Measurements from ENCODE around the gene WDR49.
"Not testable (repeated sequence)": the region's sequence is repeated elsewhere in the genome, so short reads cannot be mapped to it uniquely, and the experiment has no call there.

Gene WDR49

DNA sequence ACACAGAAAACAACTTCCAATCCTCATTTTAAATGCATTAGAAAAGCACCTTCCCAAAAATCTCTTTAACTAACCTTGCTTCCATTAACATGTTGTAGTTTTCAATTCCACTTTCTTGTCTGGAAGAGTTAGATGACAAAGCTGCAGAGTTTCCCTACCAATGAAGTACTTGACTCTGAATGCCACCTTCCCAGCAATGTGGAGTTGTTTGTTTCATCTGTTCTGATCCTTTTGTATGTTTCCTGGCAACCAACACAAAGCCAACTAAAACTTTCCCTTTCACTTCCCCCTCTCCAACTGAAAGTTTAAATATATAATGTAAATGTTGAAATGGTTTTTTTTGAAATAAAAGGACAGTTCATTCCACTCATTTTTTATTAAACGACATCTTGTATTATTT lies at the start of gene WDR49:
Gene WDR49, minus strand, starts transcription at position 183 of the 400 bp plus-strand sequence. CDS start 517 bp downstream, outside the sequence.
- DNase-seq = peak; percentile 88

DNA sequence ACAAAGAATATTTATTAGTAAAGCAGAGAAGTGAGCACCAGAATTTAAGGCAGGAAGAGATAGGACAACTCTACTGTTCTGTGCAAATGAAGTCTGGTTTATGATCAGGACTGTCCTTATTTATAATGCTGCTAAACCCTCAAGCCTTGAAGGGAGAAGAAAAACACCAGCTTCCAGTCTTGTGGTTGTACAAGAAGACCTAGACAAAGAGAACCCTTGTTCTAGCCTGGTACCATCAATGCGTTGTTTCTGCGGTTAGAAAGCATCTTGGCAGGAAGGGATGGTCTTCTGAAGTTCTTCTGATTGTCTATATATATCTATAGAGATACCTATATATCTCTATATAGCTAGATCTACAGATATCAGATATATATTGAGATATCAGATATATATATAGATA lies 47.2 kb upstream of the WDR49 start:
- no peak for DNase-seq

DNA sequence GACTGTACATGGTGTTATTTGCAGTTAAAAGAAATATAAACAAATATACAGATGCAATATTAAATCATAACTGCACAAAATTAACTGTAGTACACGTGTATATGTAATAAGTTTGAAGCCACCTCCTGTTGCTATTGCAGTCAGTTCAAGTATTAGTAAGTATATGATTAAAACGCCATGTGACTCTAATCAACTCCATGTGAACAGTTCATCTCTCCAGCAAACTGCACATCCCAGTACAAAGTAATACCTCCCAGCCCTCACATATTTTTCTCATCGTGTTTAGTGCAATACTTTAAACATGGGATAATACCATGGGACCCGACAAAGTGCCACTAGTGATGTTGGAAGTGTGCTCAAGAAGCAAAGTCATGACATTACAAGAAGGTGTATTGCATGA lies 46.3 kb upstream of the WDR49 start:
- no peak for DNase-seq

DNA sequence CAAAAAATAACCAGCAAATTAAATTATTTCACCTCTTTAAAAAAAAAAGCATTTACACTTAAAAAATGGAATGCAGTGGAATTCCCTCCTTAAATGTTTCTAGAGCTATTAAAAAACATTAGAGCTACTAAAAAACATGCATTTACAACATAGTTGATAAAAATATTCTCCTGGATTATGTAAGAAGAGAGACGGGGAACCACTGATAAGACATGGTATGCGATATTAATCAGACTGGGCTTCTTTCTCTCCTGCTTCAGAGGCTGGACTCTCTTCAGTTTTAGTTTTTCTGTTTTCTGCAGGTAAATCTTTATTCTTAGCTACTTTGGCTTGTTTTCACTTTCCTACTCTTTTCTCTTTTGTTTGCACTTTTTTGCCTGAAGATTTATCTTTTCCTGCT lies 40.4 kb upstream of the WDR49 start:
- DNase-seq = no peak

DNA sequence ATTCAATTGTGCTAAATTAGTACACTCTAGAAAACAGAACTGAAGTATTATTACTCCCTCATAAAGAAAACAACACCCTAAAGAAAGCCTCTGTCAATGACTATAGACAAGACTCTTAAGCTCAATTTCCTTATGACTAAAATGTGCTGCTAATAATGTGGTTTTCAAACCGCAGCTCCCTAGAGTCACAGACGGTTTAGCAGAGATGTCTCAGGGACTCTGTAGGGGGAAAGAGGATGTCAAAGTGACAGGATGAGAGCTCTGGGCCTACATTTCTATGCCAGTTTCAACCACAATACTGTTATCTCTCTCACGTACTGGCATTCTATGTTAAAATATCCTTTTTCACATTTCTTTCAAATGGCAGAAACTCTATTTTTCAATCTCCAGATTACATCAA lies 37.6 kb upstream of the WDR49 start:
- no peak for DNase-seq

DNA sequence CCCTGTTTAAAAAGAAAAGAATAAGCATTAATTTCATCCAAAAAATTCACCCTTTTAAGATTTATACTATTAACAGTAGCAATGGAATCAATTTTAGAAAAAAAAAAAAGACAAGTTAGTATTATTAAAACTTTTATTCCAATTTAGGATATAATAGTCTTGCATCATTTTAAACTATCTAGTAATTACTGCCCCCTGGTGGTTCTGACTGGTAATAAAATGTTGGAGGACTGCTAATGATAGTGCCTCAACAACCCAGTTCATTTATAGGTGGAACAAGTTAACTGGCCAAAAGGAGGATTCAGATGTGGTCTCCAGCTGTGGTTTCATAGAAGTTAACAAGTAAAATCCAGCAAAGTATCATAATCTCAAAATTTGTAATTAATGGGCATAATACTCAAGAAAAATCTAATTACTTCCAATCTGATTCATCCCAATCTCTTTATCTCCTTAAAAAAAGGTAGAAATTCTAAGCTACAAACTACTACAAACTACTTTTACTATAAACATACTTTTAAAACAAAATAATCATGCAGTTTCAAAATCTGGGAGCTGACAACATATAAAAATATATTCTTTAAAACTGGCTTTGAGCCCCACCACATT lies 30.7 kb upstream of the WDR49 start:
- DNase-seq = peak; percentile 72

DNA sequence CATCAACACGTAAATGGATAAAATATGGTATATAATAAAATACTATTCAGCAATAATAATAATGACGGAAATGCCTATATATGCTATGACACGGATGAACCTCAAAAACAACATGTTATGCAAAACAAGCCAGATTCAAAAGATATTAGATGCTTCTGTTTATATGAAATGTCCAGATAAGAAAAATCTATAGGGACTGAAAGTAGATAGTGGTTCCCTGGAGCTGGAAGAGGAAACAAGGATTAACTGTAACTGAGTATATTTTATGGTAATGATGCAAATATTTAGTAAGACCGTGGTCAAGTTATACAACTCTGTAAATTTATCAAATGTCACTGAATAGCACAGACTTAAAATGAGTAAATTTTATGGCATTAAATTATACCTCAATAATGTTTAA lies 25.8 kb upstream of the WDR49 start:
- no peak for DNase-seq

DNA sequence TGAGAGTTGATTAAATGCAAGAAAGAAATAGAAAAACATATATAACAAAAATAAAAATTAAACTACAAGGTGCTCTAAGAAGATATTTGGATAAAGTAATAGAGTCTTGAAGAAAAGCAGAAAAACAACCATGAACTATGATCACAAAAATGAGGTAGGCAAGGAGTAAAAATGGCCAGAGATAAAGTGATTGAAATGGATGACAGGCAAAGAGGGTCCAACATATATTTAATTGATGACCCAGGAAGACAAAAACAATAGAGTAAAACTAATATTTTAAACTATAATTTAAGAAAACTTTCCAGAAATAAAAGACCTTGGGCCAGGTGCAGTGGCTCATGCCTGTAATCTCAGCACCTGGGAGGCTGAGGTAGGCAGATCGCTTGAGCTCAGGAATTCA lies 22.1 kb upstream of the WDR49 start:
- DNase-seq = no peak

DNA sequence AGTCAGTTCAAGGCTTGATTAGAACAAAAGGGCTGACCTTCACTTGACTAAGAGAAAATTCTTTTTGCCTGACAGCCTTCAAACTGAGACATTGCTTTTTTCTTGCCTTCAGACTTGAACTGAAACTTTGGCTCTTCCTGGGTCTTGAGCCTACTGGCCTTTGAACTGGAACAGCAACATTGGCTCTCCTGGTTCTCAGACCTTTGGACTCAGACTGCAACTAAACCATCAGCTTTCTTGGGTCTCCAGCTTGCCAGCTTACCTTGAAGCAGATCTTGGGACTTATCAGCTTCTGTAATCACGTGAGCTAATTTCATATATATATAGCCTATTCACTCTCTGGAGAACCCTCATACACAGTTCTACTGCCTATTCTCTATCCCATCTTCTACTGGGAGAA lies 19.5 kb upstream of the WDR49 start:
- no peak for DNase-seq

DNA sequence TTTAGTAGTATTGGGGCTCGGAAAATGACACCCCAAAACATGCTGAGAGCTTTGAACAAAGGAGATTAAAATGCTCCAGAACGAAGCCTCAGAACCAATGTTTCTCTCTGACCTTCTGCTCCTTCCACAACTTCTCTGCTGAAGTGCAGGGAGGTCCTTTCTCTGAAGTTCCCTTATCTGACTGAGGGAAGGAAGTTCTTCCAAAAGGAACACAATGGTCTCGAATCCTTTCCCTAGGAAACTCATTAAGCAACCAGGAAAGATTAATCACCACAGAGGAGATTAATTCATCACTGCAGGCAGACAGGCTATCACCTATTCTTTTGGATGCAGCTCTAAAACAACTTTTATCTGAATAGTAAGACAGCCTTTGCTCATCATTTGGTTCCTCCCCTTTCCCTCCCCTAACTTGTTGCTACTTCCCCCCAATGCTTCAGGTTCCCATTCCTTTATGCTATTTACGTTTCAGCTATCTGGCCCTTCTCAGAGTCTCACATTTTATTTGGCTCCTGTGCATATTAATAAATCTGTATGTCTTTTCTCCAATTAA lies 18.2 kb upstream of the WDR49 start:
- no peak for DNase-seq

DNA sequence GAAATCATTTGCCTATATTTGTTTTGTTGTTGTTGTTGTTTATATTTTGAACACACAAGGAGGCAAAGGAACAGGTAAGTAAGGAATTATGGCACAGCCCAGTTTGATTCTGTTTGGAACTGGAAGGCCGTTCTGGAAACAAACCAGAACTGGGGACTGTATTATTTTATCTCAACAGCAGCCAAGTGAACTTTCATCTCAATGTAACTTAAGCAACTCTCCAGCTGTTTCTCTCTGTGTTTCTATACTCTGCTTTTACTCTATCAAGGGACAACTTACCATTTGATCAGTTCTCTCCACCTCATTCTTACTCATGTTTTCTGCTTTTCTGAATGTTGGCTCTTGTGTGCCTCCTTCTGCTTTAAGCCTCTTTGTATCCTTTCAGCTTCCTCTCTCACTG lies 16.0 kb upstream of the WDR49 start:
- DNase-seq = no peak

DNA sequence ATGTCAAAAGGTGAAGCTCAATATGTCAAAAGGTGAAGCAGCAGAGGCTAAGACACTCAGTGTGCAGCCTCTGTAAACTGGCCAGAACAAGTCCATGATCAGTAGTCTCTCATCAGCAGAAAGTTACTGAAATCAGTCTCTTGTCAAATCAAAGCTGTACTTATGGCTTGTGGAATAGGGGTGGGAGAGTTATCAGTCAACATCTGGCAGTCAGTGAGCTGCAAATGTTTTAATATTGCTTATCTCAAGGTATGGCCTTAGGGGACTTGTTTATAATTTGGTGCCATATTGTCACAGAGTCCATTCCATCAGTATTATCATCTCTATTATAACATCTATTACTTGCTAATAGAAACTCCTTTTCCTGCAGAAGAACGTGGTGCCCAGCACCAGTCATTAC lies 14.9 kb upstream of the WDR49 start:
- no peak for DNase-seq

DNA sequence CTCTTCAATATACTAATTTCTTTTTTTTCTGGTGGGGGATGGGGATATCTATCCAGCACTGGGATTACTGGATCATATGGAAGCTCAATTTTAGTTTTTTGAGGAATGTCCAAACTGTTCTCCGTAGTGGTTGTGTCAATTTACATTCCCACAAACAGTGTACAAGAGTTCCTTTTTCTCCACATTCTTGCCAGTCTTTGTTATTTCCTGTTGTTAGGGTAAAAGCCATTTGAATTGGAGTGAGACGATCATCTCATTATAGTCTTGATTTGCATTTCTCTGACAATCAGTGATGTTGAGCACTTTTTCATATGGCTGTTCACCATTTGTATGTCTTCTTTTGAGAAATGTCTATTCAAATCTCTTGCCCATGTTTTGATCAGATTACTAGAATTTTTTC lies 12.8 kb upstream of the WDR49 start:
- no peak for DNase-seq

DNA sequence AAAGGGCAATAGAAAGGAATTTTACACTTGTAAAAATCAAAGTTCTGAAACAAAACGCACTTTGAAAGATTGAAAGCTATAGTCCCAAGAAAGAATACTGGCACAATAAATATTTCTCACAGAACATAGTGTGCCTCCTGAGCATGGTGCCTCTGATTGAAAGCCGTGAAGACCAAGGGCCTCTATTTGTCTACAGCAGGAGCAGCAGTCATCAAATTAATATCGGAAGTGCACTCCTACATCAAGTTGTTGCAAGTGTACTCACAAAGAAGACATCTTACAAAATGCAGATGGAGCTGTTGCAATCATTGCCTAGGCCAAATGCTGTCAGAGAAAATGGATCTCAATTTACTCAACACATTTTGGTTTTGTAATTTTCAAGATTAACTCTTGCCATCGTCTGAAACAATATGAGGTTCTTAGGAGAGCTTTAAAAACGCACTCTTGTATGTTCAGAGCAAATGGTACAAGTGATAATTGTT lies 9.2 kb upstream of the WDR49 start:
- no peak for DNase-seq

DNA sequence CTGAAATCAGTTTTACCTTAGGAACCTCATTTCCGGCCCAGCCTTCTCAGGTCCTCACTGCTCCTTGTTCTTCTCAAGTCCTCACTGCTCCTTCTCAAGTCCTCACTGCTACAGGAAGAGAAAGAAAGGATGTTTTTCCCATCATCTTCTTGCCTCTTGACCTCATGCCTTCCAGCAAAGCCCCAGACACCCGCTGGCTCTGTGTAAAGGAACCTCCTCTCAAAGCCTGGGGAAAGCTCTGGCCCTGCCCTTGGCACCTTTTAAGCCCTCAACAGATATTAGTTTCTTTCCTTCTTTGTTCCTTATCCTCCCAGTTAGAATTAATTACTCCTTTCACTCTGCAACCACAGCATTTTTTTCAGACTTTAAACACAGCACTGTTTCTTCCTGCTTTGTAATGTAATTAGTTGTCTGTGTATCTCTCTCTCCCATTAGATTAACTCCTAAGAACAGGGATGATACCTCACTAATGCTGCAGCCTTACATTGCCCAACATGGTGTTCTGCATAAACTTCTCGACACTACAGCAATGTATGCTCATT lies 4.0 kb upstream of the WDR49 start:
- DNase-seq = no peak

DNA sequence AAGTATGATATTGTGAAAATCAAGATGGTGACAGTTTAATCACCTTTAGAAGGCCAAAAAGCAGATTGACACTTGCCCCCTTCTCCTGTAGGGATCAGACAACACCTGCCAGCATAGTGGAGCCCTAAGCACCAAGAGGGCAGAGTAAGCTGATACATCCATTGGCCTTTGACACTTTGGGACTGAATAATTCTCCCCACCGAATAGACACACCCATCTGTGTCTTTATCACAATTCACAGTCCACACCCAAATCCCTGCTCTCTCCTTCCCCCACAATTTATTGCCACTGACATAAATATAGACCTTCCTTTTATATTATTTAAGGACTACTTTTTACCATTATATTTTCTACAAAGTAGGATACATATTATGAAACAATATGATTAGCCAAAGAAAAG lies 3.1 kb upstream of the WDR49 start:
- no peak for DNase-seq

DNA sequence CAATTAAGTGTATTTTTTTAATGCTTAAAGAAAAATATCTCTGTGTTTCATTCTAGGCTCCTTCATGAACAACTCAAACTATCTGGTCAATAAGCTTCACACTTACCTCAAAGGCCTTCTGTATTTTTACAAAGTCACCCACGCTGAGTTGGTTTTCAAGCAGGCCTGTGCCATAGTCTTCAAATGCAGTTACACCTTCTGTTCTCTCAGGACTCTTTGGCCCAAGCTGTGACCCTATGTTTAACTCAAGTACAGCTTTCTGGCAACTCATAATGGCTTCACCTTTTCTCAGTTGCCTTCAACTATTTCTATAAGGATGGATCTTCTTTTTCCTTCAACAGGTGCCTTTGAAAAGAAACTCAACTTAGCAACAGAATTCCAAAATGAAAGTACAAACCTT lies 587 bp downstream of the WDR49 start:
- DNase-seq = peak; percentile 37

DNA sequence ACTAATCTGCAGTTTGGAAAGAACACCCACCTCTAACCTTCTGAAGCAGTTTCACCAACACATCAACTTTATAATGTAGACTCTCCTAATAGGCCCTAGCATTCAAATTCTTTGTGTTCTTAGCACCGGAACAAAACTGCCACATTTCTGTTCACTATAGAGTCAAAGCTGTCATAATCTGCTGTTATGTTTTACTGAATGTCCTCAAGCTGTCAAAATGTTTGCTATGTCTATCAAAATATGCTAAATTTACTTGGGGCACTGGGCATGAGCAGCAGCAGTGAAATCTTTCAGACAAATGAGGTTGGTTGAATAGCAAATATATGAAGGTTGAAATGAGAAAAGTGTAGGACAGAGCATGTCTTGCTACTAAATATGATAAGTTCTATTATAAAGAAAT lies 1.9 kb downstream of the WDR49 start:
- no peak for DNase-seq

DNA sequence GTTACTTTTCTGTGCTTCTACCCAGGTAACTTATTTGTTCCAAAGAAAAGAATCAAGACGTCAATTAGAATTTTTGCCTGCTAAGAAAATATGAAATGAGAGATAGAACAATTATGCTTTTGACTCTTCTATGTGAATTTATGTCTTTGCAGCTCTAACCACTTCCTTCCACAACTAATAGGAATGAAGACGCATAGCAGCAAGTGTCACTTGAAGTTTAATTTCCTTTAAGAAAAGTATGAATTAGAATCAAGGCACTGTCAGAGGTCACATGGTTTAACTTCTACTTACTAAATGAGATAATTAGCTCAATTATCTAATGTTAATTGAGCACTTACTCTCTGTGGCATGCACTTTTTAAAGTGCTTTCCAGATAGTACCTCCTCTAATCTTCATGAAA lies 3.3 kb downstream of the WDR49 start:
- no peak for DNase-seq

DNA sequence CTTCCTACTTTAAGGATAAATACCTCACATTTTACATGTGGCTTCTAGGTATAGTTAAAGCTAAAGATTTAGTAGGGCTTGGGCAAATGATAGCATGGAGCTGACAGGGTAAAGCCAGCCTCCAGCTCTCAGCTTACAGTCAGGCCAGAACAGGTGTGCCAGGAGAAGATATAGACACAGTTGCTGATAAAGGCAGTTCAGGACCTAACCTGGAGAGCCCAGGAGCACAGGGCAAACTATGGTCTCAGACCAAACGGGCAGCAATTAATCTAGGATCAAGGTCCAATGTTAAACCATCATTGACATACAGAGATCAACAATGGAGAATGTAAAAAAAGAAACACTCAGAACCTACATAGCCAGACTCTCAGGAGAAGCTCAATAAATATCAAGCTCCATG lies 4.0 kb downstream of the WDR49 start:
- no peak for DNase-seq

DNA sequence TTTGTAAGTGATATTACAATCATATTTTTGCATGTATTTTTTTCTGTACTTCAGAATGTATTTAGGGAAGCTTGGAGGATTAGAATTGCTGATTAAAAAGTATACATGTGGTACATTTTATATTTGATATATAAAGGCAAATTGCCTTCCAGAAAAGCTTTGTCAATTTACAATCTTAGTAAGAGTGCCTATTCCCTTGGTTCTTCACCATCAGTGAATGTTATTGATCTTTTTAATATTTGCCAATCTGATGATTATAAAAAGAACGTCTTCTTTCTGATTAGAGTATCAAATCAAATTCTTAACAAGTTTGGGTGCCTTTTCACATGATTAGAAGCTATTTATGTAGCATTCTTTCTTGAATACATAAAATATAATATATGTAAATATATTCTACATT lies 9.1 kb downstream of the WDR49 start:
- no peak for DNase-seq

DNA sequence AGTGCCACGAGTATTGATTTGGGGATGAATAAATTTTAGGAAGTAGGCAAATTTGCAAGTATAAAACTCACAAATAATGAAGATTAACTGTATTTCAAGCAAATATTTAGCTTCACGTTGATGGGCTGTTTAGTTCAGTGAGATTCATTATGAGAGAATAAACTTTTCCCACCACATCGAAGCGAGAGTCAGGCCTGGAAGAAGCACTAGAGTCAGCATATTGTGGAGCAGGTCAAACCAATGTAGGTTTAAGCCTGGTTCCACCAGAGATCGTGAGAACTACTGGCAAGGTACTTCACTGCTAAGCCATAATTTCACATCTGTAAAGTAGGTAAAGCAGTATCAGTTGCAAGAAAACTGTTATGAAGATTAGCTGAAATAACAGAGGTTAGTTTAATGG lies 22.3 kb downstream of the WDR49 start:
- DNase-seq = no peak

DNA sequence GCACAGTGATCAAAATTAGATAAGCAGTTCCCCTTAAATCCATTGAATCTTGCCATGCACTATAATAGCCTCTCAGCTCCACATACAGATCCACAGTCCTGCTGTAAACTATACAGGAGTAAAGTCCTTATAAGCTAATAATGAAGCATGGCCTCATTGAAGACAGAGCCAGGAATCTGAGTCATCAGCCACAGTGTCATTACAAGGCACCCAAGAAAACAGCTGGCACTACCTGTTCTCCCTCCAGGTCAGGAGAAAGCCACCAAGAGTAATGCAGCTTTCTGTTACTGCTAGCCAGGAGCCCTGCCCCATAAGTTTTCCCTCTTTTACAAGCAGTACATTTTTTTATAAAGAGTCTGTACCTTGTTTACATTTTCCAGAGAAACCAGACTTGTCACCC lies 27.3 kb downstream of the WDR49 start:
- DNase-seq = no peak

DNA sequence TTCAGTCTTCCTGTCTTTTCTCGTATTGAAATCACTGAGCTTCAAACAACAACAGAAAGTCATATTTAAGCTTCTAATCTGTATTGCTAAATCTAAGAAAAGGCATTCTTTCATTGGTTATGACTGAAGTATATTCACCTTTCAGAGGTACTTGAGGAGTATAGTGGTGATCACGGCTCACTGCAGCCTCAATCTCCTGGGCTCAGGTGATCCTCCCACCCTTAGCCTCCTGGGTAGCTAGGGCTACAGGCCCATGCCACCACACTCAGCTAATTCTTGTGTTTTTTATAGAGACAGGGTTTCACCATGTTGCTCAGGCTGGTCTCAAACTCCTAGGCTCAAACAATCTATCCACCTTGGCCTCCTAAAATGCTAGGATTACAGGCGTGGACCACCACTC lies 38.7 kb downstream of the WDR49 start:
- DNase-seq = no peak

DNA sequence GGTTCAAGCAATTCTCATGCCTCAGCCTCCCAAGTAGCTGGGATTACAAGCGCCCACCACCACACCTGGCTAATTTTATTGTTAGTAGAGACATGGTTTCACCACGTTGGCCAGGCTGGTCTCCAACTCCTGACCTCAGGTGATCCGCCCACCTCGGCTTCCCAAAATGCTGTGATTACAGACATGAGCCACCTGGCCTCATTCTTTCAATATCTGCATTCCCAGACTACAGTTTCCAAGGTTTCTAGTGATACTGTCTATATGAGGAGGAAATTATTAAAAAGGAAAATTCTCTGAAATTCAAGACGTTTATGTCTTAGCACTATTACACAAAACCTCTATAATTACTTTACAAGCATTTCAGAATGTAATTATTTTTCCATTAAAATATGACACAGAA lies 39.5 kb downstream of the WDR49 start:
- DNase-seq = not testable (repeated sequence)
